GM19193 (cell line): Measurements from ENCODE around the gene ERBB4.

Experiments
- POLR2A ChIP-seq: IDR thresholded peaks from 4 replicates; pipeline ENCODE4 v1.6.1; 2011; ENCODE audit not compliant: insufficient read depth, insufficient read length; ENCODE audit errors: extremely low read depth

Gene ERBB4

GRCh38 chr2:212489719-212490346, 48.8 kb downstream of the ERBB4 start:
- TF ChIP-seq POLR2A: no peak

- TF ChIP-seq POLR2A: no peak
Measured at GRCh38 chr2:212488611-212489010, 50.0 kb downstream of the ERBB4 start.

DNA sequence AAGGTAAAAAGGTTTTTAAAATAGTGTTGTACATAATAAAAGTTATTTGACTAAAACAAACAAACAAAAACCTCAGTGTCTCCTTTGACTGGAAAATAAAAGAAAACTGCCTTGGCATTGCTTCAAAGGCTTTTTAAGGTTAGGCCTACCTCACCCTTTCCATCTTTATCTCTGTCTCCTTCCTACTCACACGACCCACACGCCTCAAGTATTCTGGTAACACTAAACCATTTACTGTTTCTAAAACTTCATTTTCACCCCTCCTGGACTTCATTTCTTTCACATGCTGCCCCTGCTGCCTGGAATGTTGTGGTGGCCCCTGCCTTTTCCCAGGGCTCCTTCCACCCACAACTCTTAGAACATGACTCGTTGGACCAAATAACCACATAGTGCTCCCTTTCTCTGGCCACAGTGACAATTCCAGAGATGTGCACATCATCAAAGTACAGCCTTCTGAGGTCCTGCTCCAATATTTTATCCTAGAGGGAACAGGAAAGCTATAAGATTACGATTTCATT, 54.0 kb downstream of the ERBB4 start:
- no peak for TF ChIP-seq POLR2A

- no peak for TF ChIP-seq POLR2A
Measured at GRCh38 chr2:212480447-212480846, 58.2 kb downstream of the ERBB4 start.

- no peak for TF ChIP-seq POLR2A
Measured at GRCh38 chr2:212477571-212477970, 61.0 kb downstream of the ERBB4 start.

- TF ChIP-seq POLR2A: no peak
Measured at GRCh38 chr2:212473211-212473610, 65.4 kb downstream of the ERBB4 start.

- no peak for TF ChIP-seq POLR2A
Measured at GRCh38 chr2:212465456-212465855, 73.1 kb downstream of the ERBB4 start.

GRCh38 chr2:212454149-212454548, 84.5 kb downstream of the ERBB4 start:
- TF ChIP-seq POLR2A: no peak

- TF ChIP-seq POLR2A: no peak
Measured at GRCh38 chr2:212451786-212452231, 86.8 kb downstream of the ERBB4 start.

DNA sequence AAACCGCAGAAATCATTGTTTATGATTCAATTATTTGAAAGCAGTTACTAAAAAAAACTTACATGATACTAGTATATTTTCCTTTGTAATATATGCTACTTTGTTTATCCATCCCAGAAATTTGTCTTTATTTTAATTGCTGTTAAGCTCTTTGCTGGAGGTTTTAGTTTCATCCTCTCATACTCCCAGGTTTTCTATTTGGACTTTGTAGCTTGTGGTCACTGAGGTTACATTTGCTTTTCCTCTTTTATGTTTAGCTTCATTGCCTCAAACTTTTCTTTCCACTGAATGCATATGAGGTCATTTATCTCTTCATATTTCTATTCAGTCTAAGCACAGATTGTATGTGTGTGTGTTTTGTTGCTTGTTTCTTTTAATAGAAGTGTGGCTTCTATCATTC, 89.9 kb downstream of the ERBB4 start:
- TF ChIP-seq POLR2A: no peak

- TF ChIP-seq POLR2A: no peak
Measured at GRCh38 chr2:212441821-212442220, 96.8 kb downstream of the ERBB4 start.

GRCh38 chr2:212441141-212441540, 97.5 kb downstream of the ERBB4 start:
- no peak for TF ChIP-seq POLR2A

- TF ChIP-seq POLR2A: no peak
Measured at GRCh38 chr2:212428681-212429478, 109.7 kb downstream of the ERBB4 start.

- TF ChIP-seq POLR2A: no peak
Measured at GRCh38 chr2:212427638-212428037, 111.0 kb downstream of the ERBB4 start.

DNA sequence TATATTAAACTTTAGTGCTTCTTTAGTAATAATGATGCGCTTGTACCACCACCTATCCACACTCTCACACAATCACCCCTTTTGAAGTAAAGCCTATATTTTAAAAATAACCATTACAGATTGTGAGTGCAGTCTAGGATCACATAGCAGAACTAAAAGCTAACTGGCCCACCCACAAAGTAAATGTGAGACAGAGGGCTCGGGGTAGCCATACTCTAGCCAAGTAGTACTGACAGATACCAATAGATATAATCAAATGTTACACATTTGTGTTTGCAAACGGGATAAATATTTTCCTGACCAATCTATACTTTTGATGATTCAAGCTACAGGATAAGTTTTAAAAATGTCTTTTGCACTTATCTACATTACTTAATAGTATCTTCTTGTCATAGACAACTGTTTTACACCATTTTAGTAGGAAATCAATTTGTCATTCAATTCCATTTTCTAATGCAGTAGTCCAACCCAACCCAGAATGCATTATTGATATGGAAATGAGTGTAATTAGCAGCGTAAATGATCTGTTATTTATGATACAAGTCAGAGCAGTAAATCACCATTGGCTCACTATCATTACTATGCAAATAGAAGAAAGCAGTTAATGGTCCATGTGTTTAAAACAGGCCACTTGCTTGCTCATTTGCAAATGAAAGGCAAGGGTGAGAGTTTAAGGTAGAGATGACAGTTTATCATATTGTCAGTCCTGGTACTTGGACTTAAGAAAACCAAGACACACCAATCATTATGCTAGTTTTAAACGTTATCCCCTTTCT, 111.8 kb downstream of the ERBB4 start:
- no peak for TF ChIP-seq POLR2A
